Measurements from ENCODE around the gene MLF2. TPM values are rescaled to one million over a fixed set of nuclear protein-coding genes. Genes with fewer than 3 reads are reported as not detected.

MLF2 gene
- total and polyA plus RNA-seq, 2 of the 13 experiments (the other 11 are each of a cell fraction or from before 2014, with no cell fraction given), result 88.1 to 167 TPM

- TF ChIP-seq GABPB1 (CRISPR knock-in tag; IDR thresholded peaks at IDR 0.05), result peak; percentile 74
- TF ChIP-seq ZNF136 (CRISPR knock-in tag; IDR thresholded peaks at IDR 0.05; ENCODE audit: low read depth), result peak; percentile 61; the same call in 1 of the 2 replicates
- TF ChIP-seq NFE2L2 (IDR thresholded peaks at IDR 0.05; ENCODE audit: low read length), result no peak
- TF ChIP-seq ZNF891 (CRISPR knock-in tag; IDR thresholded peaks at IDR 0.05), result 0 out of 2 replicates have a peak, but pooled peaks have one; percentile 23
- TF ChIP-seq ZNF33B (CRISPR knock-in tag; IDR thresholded peaks at IDR 0.05), result no peak
- TF ChIP-seq NR0B2 (CRISPR knock-in tag; IDR thresholded peaks at IDR 0.05), result no peak
- no peak for TF ChIP-seq ZNF484 (CRISPR knock-in tag; IDR thresholded peaks at IDR 0.05; ENCODE audit: borderline replicate concordance, low read depth)
- no peak for TF ChIP-seq SOX13 (IDR thresholded peaks at IDR 0.05)
- TF ChIP-seq SOX13 (CRISPR knock-in tag; conservative IDR thresholded peaks at IDR 0.05 in 1 of 2, IDR thresholded peaks at IDR 0.05 in 1 of 2), result peak in 1 of 2 experiments; percentile 86; a peak in 2 of 4 replicates
- no peak for TF ChIP-seq CERS6 (CRISPR knock-in tag; IDR thresholded peaks at IDR 0.05)
- TF ChIP-seq MIER2 (CRISPR knock-in tag; IDR thresholded peaks at IDR 0.05), result 0 out of 2 replicates have a peak, but pooled peaks have one; percentile 23
- TF ChIP-seq ZNF160 (CRISPR knock-in tag; IDR thresholded peaks at IDR 0.05), result peak; percentile 27; the same call in 1 of the 2 replicates
- TF ChIP-seq ZFP1 (CRISPR knock-in tag; IDR thresholded peaks at IDR 0.05), result no peak
- TF ChIP-seq ZNF75D (CRISPR knock-in tag; IDR thresholded peaks at IDR 0.05; ENCODE audit: borderline replicate concordance), result no peak
- TF ChIP-seq HES4 (CRISPR knock-in tag; IDR thresholded peaks at IDR 0.05; ENCODE audit: borderline replicate concordance), result no peak
- TF ChIP-seq ZNF512B (CRISPR knock-in tag; IDR thresholded peaks at IDR 0.05; ENCODE audit: borderline replicate concordance), result no peak; the same call in 1 of the 2 replicates
- TF ChIP-seq ZNF704 (CRISPR knock-in tag; IDR thresholded peaks at IDR 0.05; ENCODE audit: borderline replicate concordance), result no peak
- TF ChIP-seq ZNF253 (CRISPR knock-in tag; IDR thresholded peaks at IDR 0.05; ENCODE audit: borderline replicate concordance), result no peak
- 0 out of 2 replicates have a peak, but pooled peaks have one; percentile 29 for TF ChIP-seq NFKB2 (CRISPR knock-in tag; IDR thresholded peaks at IDR 0.05; ENCODE audit: borderline replicate concordance)
- no peak for TF ChIP-seq IKZF1 (IDR thresholded peaks at IDR 0.05)
- no peak for TF ChIP-seq PCBP1 (IDR thresholded peaks at IDR 0.05; ENCODE audit: borderline replicate concordance, low read depth, low read length)
- TF ChIP-seq MXD4 (CRISPR knock-in tag; IDR thresholded peaks at IDR 0.05), result peak; percentile 32; the same call in 1 of the 2 replicates
- TF ChIP-seq ZNF12 (CRISPR knock-in tag; IDR thresholded peaks at IDR 0.05), result no peak
- no peak for TF ChIP-seq FOXP1 (IDR thresholded peaks at IDR 0.05)
- TF ChIP-seq FOXP1 (CRISPR knock-in tag; IDR thresholded peaks at IDR 0.05), result peak; percentile 53; the same call in 1 of the 2 replicates
Observed at GRCh38 chr12:6792522-6793201, 39.7 kb upstream of the MLF2 start (continued).
